NCI-H446 (cell line): ENCODE data around the gene NKD1.
"Not testable (repeated sequence)": the region's sequence is repeated elsewhere in the genome, so short reads cannot be mapped to it uniquely, and the experiment has no call there.

Experiments used
- DNase-seq, 2 experiments: peaks; one replicate each; lab custom pipeline; 2025; lab: John Stamatoyannopoulos, UW

Gene NKD1, protein sequence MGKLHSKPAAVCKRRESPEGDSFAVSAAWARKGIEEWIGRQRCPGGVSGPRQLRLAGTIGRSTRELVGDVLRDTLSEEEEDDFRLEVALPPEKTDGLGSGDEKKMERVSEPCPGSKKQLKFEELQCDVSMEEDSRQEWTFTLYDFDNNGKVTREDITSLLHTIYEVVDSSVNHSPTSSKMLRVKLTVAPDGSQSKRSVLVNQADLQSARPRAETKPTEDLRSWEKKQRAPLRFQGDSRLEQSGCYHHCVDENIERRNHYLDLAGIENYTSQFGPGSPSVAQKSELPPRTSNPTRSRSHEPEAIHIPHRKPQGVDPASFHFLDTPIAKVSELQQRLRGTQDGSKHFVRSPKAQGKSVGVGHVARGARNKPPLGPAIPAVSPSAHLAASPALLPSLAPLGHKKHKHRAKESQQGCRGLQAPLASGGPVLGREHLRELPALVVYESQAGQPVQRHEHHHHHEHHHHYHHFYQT

DNA sequence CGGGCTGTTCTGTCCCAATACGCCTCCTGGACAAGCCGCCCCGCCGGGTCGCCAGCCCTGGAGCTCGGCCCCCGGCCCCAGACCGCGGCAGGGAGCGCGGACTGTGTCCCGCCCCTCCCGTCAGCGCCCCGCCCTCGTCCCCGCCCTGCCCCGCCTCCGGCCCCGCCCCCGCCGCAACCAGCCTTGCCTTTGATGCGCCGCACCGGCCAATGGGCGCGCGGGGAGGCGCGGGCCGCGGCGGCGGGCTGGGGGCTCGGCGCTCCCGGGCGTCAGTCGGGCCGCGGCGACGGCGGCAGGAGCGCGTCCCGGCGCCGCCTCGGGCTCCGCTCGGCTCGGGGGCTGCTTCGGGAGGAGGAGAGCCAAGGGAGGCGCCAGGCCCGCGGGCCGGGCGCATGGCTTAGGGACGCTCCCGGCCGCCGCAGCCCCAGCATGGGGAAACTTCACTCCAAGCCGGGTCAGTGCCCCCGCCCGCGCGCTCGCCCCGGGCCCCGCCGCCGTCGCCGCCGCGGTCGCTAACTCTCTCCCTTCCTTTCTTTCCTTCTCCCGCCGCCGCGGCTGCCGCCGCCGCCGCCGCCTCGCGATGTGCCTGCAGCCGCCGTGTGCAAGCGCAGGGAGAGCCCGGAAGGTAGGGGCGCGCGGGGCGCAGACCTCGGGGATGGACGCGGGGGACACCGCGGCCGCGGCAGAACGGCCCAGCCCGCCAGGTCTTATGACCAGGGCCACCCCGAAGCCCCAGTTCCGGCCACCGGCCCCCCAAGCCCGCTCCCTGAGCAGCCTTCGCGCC, at the start of gene NKD1:
NKD1 (plus strand) TSS at position 272 of the 784 bp plus-strand sequence; CDS start at position 430, 158 bp downstream.
- DNase-seq, result peak in 1 of 2 experiments; percentile 65

DNA sequence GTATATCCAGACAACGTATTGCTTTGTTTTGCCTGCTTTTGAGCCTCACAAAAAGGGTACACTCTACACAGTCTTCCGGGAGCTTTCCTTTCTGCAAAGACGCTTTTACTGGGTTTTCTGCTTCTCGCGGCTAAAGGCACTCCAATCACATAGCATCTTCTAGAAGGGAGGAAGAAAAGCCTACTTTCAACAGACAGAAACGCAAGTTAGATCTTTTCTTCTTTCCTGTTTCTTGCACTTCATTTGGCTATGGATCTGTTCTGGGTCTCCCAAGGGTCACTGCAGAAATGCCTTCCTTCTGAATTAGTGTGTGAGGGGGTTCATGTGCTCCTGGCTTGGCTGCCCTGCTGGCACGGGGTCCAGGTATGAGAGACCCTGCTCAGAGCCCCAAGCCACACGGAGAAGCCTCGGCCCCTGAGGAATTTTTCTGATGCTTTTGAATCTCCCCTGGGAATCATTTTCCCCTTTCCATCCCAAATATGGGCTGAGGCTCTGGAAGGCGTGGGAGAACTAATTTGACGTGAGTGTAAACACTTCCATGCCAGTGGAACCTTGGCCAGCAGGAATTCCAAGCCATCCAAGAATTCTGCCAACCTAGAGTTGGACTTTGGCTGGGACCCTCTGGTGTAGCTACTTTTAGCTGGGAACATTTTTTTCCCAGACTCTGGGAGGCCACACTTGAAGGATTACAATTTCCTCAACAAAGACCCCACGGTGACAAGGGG, 49.6 kb upstream of the NKD1 start:
- DNase-seq, result peak in 1 of 2 experiments; percentile 20

DNA sequence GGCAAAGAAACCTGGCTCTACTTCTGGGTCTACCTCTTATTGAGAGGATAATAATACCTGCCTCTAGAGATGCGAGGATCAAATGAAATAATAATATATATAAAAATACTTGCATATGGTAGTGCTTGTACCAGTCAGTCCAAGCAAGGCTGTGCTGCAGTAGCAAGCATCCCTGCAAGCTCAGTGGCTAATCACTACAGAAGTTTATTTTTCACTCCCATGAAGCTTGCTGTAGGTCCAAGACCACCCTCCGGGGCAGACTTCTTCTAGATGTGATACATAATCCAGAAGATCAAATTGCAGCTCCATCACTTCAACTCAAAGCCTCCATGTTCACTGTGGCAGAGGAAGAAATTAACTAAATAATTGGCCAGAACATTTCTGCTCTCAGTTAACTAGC, 48.9 kb upstream of the NKD1 start:
- no peak for DNase-seq

DNA sequence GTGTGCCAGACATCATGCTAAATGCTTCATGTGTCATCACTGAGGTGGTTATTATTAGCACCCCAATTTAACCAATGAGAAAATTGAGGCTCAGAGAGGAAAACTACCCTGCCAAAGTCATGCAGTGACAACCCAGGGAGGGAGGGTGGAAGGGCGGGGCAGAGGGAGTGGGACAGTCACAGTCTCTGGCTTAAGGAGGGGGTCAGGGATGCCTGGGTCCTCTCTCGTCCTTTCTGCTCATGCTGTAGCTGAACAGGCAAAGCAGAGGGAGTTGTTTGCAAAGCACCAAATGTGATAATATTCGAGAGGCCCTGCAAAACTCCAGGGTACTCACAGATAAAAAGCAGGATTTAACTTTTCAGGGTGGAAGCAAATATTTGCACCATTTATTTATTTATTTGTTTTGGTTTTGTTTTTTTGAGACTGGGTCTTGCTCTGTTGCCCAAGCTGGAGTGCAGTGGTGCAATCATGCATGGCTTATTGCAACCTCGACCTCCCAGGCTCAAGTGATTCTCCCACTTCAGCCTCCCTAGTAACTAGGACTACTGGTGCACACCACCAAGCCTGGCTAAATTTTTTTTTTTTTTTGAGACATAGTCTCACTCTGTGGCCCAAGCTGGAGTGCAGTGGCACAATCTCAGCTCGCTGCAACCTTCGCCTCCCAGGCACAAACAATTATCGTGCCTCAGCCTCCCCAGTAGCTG, 47.9 kb upstream of the NKD1 start:
- no peak for DNase-seq

DNA sequence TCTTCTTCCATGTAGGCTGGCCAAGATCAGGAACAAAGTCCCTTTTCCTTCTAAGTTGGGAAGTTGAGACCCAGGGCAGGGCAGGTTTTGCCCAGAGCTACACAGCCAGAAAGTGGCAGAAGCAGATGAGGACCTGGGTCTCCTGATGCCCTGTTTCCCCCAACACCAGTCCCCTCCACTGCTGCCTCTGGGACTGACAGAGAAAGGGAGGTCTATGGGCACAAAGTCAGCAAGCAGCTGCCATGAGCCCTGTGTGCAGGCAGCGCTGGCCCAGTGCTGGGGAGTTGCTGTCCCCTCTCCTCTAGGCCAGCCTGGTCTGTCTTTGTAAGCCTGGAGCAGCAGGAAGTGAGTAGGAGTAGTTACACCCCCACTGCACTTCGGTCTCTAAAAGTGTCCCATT, 46.9 kb upstream of the NKD1 start:
- no peak for DNase-seq

DNA sequence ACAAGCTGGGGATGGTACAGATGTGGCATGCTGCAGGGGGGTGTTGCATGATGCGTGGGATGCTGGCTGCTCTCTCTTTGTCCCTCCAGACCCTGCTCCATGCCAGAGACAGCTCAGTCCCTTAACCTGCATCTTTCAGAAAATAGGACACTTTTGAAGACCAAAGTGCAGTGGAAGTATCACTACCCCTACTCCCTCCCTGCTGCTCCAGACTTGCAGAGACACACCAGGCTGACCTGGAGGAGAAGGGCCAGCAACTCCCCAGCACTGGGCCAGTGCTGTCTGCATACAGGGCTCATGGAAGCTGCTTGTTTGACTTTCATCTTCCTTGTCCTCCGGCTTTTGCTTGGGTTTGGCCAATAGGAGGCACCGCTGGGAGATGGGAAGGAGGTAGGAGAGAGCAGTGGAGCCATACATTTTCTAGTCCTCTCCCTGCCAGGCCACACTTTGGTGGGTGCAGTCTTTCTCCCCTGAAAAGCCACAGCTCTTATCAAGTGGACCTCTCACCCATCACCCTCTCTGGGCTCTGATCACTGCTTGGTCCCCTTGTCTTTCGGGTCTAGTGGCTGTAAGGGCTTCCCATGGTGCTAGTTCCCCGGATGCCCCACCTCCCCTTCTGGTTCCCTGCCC, 46.1 kb upstream of the NKD1 start:
- no peak for DNase-seq

DNA sequence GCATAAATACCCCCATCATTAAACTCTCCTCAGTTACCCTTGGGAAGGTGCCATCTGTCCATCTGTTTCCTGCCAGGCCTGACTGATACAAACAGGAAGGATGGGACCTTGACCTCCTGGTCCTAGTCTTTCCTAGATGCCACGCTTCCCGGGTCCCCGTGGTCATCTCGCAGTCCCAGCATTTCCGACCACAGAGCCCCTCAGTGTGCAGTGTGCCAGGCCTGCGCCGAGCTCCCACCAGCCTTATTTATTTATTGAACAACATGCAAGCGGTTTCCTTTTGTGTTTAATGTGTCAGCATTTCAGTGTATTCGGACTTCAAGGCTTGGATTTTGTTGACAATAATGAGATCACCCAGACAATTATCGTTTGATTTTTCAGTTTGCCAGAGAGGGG, 45.6 kb upstream of the NKD1 start:
- DNase-seq, result no peak

DNA sequence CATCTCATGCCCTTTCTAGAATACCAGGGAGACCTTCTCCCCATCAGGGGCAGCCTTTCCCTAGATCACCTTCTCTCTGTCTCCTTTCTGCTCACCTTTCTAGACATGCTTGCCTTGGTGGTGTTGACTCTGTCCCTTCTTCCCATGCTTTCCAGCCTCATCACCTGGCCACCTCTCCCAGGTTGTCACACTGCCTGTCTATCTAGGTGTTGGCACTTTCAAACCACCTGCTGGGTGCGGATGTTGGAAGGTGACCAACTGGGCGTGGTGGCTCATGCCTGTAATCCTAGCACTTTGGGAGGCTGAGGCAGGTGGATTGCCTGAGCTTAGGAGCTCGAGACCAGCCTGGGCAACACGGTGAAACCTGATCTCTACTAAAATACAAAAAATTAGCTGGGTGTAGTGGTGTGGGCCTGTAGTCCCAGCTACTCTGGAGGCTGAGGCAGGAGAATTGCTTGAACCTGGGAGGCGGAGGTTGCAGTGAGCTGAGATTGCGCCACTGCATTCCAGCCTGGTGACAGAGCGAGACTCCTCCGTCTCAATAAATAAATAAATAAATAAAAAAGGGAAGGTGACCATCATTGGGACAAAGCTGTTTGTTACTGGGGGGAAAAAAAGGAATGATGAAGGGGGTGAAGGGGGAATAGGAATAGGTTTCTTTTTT, 44.2 kb upstream of the NKD1 start:
- DNase-seq, result not testable (repeated sequence)

DNA sequence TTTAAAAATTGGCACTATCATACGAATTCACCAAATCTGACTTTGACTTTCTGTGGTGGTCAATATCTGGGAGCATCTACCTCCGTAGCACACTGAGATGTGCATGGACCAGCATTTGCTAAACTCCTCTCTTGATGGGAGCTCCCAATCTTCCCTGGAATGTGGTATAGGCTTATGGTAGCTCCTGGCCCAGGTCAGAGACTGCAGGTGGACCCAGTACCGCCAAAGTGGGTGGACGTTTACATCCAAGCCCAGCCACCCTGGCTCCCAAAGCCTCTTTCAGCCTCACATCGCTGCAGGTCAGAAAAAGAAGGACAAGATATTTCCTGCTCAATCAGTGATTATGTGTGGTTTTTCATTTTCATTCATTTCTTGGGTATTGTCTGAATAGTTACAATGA, 43.1 kb upstream of the NKD1 start:
- no peak for DNase-seq

DNA sequence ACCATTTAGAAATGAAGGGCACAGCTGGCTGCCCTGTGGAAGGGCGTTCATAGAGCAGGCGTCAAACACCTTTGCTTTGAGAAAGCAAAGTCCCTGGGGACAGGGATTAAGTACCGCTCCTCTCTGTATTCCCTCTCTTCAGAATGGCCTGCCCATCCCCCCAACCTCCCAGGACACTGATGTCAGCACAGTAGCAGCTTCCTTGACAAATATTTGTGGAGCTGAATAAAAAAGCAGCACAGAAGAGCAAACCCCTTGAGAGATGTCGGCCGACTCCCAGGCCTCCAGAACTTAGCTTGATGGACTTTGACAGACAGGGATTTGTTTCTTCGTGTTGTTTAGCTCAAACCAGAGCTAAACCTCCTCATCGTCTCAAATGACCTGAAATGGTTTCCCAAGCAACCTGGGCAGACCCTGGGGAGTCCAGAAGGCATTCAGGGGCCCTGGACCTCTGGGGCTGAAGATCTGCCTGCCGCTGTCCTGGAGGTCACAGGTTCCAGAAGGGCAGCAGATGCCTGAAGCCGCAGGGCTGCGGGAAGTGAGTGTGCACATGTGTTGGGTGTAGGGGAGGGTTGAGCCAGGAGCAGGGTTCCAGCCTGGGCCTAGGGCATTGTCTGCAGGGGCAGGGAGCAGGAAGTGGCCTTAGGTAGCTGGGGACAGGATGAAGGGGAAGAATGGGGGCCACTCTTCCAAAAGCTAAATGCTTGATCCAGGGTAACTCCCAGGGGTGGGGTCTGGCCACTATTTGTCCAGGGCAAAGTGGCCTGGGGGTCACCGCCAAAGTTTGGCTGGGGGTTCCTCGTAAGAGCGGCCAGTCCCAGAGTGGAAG, 42.3 kb upstream of the NKD1 start:
- no peak for DNase-seq

DNA sequence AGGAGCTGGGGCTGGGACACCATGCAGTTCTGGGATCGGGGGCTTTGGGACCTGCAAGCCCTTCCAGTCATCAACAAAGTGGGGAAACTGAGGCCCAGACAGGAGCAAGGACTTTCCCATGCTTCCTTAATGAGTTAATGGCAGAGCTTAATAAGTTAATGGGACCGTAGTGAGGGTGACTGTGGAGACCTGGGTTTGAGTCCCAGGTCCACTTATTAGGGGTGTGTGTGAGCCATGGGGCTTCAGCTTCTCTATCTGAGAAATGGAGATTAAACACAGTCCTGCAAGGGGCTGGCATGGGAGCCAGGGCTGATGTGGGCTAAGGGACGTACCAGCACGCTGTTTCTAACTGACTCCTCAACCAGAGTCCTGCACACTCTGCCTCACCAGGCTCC, 41.7 kb upstream of the NKD1 start:
- DNase-seq, result no peak

DNA sequence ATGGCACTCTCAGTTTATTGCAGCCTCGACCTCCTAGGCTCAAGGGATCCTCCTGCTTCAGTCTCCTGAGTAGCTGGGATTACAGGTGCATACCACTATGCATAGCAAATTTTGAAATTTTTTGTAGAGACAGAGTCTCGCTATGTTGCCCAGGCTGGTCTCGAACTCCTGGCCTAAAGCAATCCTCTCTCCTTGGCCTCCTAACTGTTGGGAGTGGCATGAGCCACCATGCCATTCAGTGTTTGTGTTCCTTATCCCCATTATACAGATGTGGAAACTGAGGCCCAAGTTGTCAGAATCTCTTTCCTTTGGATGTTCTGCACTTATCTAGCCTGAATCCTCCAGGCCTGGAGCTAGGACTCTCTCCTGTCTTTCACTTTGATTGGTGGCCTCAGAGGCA, 40.8 kb upstream of the NKD1 start:
- no peak for DNase-seq

DNA sequence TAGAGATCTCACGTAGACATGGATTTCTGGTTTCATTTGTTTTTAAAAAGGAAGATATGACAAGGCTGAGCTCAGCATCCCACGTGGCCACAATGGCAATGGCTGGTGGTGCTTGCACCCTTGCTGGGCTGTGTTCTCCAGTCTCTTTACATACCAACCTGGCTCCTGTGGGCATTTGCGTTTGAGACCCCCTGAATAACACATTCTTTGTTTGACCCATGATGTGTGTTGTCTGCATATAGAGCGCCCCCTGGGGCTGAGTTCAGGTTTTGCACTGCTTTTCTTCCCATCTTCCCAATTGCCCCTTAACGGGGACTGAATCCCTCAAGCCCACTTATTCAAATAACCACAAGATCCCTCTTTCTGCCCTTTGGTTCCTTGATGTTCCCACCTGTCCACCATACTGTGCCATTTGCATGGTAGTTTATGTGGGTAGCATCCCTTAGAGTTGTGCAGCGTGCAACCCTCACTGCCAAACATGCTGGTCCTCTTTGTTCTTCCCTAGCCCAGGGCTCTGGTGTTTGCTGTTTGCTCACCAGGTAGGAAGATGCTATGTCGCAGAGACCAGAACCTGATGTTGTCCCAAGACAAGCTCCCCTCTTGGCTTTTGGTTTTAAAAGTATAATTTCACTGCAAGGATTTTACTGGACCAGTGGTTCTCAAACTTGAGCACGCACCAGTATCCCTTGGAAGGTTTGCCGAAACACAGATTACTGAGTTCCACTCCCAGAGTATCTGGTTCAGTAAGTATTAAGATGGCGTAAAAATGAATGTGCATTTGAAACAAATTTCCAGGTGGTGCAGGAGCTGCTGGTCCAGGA, 38.5 kb upstream of the NKD1 start:
- DNase-seq, result no peak

DNA sequence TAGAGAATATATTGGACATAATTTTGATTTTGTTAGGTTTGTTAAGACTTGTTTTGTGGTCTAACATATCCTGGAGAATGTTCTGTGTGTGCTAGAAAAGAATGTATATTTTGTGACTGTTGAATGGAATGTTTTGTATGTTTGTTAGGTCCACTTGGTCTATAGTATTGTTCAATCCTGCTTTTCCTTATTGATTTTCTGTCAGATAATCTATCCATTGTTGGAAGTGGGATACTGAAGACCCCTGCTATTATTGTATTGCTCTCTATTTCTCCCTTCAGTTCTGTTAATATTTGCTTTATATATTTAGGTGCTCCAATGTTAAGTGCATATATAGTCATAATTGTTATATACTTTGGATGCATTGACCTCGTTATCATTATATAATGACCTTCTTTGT, 33.0 kb upstream of the NKD1 start:
- no peak for DNase-seq

DNA sequence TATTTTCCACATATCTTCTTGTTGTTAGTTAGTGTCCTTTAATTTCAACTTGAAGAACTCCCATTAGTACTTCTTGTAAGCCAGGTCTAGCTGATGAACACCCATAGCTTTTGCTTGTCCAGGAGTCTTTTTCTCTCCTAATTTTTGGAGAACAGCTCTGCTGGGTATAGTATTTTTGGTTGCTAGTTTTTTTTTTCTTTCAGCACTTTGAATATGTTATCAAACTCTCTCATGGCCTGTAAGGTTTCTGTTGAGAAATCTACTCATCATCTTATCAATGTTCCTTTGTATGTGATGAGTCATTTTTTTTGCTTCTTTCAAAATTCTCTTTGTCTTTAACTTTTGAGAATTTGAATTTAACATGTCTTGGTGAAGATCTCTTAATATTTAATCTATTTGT, 31.8 kb upstream of the NKD1 start:
- no peak for DNase-seq

DNA sequence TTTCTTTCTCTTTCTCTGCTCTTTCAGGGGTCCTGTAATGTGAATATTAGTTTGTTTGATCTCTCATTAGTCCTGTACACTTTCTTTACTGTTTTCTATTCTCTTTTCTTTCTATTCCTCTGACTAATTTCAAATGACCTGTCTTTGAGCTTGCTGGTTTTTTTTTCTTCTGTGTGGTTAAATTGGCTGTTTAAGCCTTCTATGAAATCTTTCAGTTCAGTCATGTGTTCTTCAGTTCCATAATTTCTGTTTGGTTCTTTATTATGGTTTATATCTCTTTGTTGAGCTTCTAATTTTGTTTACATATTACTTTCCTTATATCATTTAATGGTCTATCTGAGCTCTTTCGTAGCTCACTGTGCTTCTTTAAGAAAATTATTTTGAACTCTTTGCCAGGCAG, 31.3 kb upstream of the NKD1 start:
- DNase-seq, result no peak

DNA sequence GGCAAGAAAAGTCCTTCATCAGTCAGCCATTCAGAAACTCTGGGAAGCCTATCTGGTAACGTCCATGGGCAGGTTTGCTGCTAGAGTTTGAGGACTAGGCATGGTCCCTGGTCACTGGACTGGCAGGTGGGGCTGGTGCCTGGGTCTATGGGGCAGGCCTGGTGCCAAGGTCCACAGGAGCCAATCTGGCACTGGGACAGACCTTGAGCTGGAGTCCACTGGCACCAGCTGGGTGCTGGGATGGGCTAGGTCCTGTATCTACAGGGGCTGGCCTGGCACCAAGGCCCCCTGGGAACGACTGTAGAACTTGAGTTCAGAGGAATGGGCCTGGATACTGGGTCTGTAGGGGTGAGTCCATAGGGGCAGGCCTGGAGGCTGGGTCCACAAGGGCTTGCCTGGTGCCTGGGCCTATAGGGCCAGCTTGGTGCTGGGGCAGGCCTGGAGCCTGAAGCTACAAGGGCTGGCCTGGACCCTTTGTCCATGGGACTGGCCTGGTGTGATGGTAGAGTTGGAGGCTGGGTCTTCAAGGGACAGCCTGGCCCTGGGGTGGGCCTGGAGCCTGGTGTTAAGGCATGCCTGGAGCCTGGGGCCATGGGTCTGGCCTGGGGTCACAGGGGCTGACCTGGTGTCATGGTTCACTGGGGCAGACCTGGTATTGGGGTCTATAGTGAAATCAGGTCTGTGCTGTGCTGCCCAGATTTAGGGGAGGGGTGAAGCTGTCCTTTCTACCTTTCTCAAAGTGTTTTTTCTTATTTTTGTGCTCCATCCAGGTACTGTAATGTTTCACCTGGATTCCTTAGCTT, 30.5 kb upstream of the NKD1 start:
- no peak for DNase-seq

DNA sequence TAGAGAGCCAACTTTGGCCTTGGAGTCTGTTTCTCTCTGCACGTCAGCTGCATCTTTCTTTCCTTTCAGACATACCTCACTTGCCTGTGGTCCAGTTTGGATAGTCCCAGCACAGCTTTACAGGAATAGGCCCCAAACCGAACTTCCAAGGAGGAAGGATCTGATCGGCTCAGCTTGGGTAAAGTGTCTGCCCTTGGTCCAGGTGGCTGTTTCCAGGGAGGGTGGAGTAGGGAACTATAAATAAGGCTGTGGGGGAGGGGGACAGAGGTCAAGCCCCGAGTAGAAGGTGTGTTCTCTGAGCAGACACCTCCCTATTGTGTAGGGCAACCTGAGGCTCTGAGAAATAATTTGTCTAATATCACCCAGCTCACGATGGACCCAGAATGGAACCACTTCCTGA, 29.2 kb upstream of the NKD1 start:
- no peak for DNase-seq
